ENCODE measurements around the gene SH2B3. TPM values are rescaled to one million over a fixed set of nuclear protein-coding genes. Genes with fewer than 3 reads are reported as not detected.
"Not testable (repeated sequence)": the region's sequence is repeated elsewhere in the genome, so short reads cannot be mapped to it uniquely, and the experiment has no call there.

The SH2B3 gene
- total and polyA plus RNA-seq, 2 donors (not counting 3 experiments of a cell fraction or from before 2014, with no cell fraction given), result 63.1 to 97.9 TPM

GRCh38 chr12:111395336-111396187 lies 10.2 kb upstream of the SH2B3 start:
- intact Hi-C loops (cut with micrococcal nuclease), result loop anchor here (2.0 to 5.0 kb wide), 2 partner anchors 27 to 292 kb away; partner anchors contain the start of genes ACAD10, BRAP and PHETA1
- Histone ChIP-seq H3K79me2 (ENCODE audit: control insufficient read depth, insufficient read depth, low read length) (no peaks in the 10 kb centered on the region), H3K9me1 (replicated peaks; ENCODE audit: control insufficient read depth, extremely low read depth, insufficient read depth, low read length) (no peaks in the 10 kb centered on the region), H3K4me3 (replicated peaks in 1 of 3; ENCODE audit: insufficient read depth in 1 of 3, low read depth in 1 of 3, low read length in 3 of 3) (no peak overlapping the region), H3K9me3 (replicated peaks; ENCODE audit: control insufficient read depth, insufficient read depth, low read length) (no peaks in the 10 kb centered on the region), H3K9ac (replicated peaks; ENCODE audit: extremely low read depth, insufficient read depth, low read length) (no peak overlapping the region), H3K27me3 (ENCODE audit: control insufficient read depth in 2 of 2, insufficient read depth in 2 of 2, low read length in 2 of 2) (no peaks in the 10 kb centered on the region), H2AFZ (ENCODE audit: low read depth, low read length) (no peak overlapping the region), H3K4me2 (ENCODE audit: insufficient read depth, low read length) (no peak overlapping the region), H4K20me1 (replicated peaks; ENCODE audit: control insufficient read depth, extremely low read depth, insufficient read depth, low read length) (no peaks in the 10 kb centered on the region), H3K27ac (ENCODE audit: insufficient read depth, low read depth, low read length) (no peak overlapping the region), H3K36me3 (ENCODE audit: control insufficient read depth in 2 of 2, extremely low read depth in 1 of 2, insufficient read depth in 2 of 2, low read length in 2 of 2) (no peaks in the 10 kb centered on the region), H3K4me1 (ENCODE audit: control insufficient read depth, extremely low read depth, insufficient read depth, low read length) (peaks cover 27% of the 10 kb centered on the region)
- BruUV-seq (replicated peaks), result no TSS peak
- dilution Hi-C loops (cut with MboI; ENCODE audit: extremely low pct_ligation_motif_present, low sequenced_read_pairs), result no loop called here
- FAIRE-seq (no peak), DNase-seq (ENCODE audit: low read depth, low spot score) (no peak)
- CTCF ChIA-PET, result interaction anchor here (0.8 to 7.2 kb wide), 12 partner anchors 10 to 419 kb away, joined by 3 to 464 read pairs (median 17); partner anchors contain the start of genes PHETA1 and SH2B3
- POLR2A ChIA-PET, result no interaction called here
- TF ChIP-seq MYC (IDR thresholded peaks at IDR 0.05; ENCODE audit: low read depth, low read length) (no peak), EZH2 (IDR thresholded peaks at IDR 0.05; ENCODE audit: borderline replicate concordance, low read depth, low read length, severe bottlenecking) (no peak), JUN (IDR thresholded peaks at IDR 0.05; ENCODE audit: borderline replicate concordance, insufficient read depth, insufficient read length, low read depth) (no peak), CTCF (IDR thresholded peaks at IDR 0.05; ENCODE audit: extremely low read depth in 1 of 2, insufficient read depth in 1 of 2, low read depth in 1 of 2, low read length in 2 of 2) (no peak), MAX (IDR thresholded peaks at IDR 0.05; ENCODE audit: insufficient read depth, insufficient read length) (no peak), POLR2AphosphoS5 (IDR thresholded peaks at IDR 0.05; ENCODE audit: insufficient read depth, low read depth, low read length) (no peak), POLR2A (IDR thresholded peaks at IDR 0.05; ENCODE audit: low read depth, low read length) (no peak), GATA2 (IDR thresholded peaks at IDR 0.05; ENCODE audit: insufficient read depth, insufficient read length, low read depth, low read length) (no peak), FOS (IDR thresholded peaks at IDR 0.05; ENCODE audit: borderline replicate concordance, insufficient read depth, low read length) (no peak)

- CTCF ChIA-PET, result interaction anchor here (0.6 to 7.2 kb wide), 32 partner anchors 9 to 418 kb away, joined by 3 to 464 read pairs (median 10); partner anchors contain the start of genes ATXN2, PHETA1 and SH2B3
- H3K9me1 ChIP-seq (replicated peaks; ENCODE audit: control insufficient read depth, extremely low read depth, insufficient read depth, low read length); H3K9ac ChIP-seq (replicated peaks; ENCODE audit: extremely low read depth, insufficient read depth, low read length); H3K9me3 ChIP-seq (replicated peaks; ENCODE audit: control insufficient read depth, insufficient read depth, low read length); DNase-seq (ENCODE audit: low read depth, low spot score); dilution Hi-C loops (cut with MboI; ENCODE audit: extremely low pct_ligation_motif_present, low sequenced_read_pairs); H4K20me1 ChIP-seq (replicated peaks; ENCODE audit: control insufficient read depth, extremely low read depth, insufficient read depth, low read length); H3K4me3 ChIP-seq (replicated peaks in 1 of 3; ENCODE audit: insufficient read depth in 1 of 3, low read depth in 1 of 3, low read length in 3 of 3); H2AFZ ChIP-seq (ENCODE audit: low read depth, low read length); BruUV-seq (replicated peaks); H3K27me3 ChIP-seq (ENCODE audit: control insufficient read depth in 2 of 2, insufficient read depth in 2 of 2, low read length in 2 of 2); H3K36me3 ChIP-seq (ENCODE audit: control insufficient read depth in 2 of 2, extremely low read depth in 1 of 2, insufficient read depth in 2 of 2, low read length in 2 of 2); FAIRE-seq; H3K79me2 ChIP-seq (ENCODE audit: control insufficient read depth, insufficient read depth, low read length); H3K4me2 ChIP-seq (ENCODE audit: insufficient read depth, low read length): not testable (repeated sequence)
- Histone ChIP-seq H3K27ac (ENCODE audit: insufficient read depth, low read depth, low read length) (peak overlapping the region; percentile 81), H3K4me1 (ENCODE audit: control insufficient read depth, extremely low read depth, insufficient read depth, low read length) (peaks cover 27% of the 10 kb centered on the region)
- intact Hi-C loops (cut with micrococcal nuclease), result loop anchor here (2.0 to 5.0 kb wide), 2 partner anchors 27 to 291 kb away; partner anchors contain the start of genes ACAD10, BRAP and PHETA1
- POLR2A ChIA-PET, result interaction anchor here (0.6 to 1.2 kb wide), 3 partner anchors 13 to 99 kb away, joined by 3 to 6 read pairs (median 3); no protein-coding TSS in a partner anchor
These were observed 9.5 kb upstream of the SH2B3 start for GRCh38 chr12:111396271-111396670.

Data from endothelial cell of umbilical vein (primary cell).